ENCODE measurements around the gene OR8S1.

GRCh38 chr12:48542300-48542928, 17.0 kb downstream of the OR8S1 start:
- TF ChIP-seq RAD21 (IDR thresholded peaks at IDR 0.05; ENCODE audit: low read depth), result peak; percentile 98
- TF ChIP-seq EP300 (IDR thresholded peaks at IDR 0.05; ENCODE audit: borderline replicate concordance), result no peak
- no peak for TF ChIP-seq CREB1 (IDR thresholded peaks at IDR 0.05; ENCODE audit: low read depth)
- TF ChIP-seq REST (IDR thresholded peaks at IDR 0.05; ENCODE audit: low read depth), result no peak
- no peak for TF ChIP-seq MAX (IDR thresholded peaks at IDR 0.05)
- TF ChIP-seq USF1 (IDR thresholded peaks at IDR 0.05), result no peak
- TF ChIP-seq YY1 (IDR thresholded peaks at IDR 0.05; ENCODE audit: low read depth), result no peak
- no peak for TF ChIP-seq CEBPB (IDR thresholded peaks at IDR 0.05)
- no peak for TF ChIP-seq TAF1 (IDR thresholded peaks at IDR 0.05; ENCODE audit: low read depth)
- TF ChIP-seq NFIC (IDR thresholded peaks at IDR 0.05), result no peak
- no peak for TF ChIP-seq FOXM1 (IDR thresholded peaks at IDR 0.05; ENCODE audit: borderline replicate concordance, low read depth)
- TF ChIP-seq EGR1 (IDR thresholded peaks at IDR 0.05), result no peak
